ENCODE data around the gene TTC7B. TPM values are rescaled to one million over a fixed set of nuclear protein-coding genes. Genes with fewer than 3 reads are reported as not detected.

Gene TTC7B
- total and polyA plus RNA-seq, 10 of the 15 experiments (the other 5 are each of a cell fraction or from before 2014, with no cell fraction given) = under 0.01 to 1.1 (median 0.26) TPM; not detected in 2

DNA sequence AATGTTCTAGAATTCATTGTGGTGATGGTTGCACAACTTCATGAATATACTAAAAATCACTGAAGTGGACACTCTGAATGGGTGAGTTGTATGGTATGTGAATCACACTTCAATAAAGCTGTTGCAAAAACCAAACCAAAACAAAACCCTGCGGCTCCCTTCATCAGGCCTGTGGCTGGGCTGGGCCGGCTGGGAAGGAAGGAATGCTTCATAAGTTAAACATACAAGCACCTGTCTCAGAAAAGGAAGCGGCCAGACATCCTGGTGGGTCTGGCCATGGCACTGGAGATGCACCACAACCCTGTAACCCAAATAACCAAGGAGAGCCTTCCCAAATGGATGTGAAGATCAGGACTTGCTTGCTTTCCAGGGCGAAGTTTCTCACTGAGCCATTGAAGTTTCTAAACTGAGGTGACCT is 34.9 kb downstream of the TTC7B start:
- DNase-seq (ENCODE audit: low read depth, low spot score) (no peak), FAIRE-seq (no peak), ATAC-seq (no peak)
- Histone ChIP-seq H4K20me1 (ENCODE audit: control insufficient read depth, insufficient read depth) (no peaks in the 10 kb centered on the region), H3K9ac (ENCODE audit: control insufficient read depth, insufficient read depth, low read length) (no peak overlapping the region), H3K9me3 (replicated peaks; ENCODE audit: control insufficient read depth, insufficient read depth, low read length) (no peaks in the 10 kb centered on the region), H3K4me3 (no peak overlapping the region), H3K4me2 (ENCODE audit: control insufficient read depth, insufficient read depth) (no peak overlapping the region), H3K79me2 (ENCODE audit: control insufficient read depth, insufficient read depth, low read length) (no peaks in the 10 kb centered on the region), H3K4me1 (ENCODE audit: control insufficient read depth, insufficient read depth, low read length) (no peaks in the 10 kb centered on the region), H3K27ac (ENCODE audit: control insufficient read depth, insufficient read depth) (no peak overlapping the region), H3K27me3 (replicated peaks in 1 of 2; ENCODE audit: control insufficient read depth in 2 of 2, insufficient read depth in 2 of 2, low read length in 1 of 2) (no peaks in the 10 kb centered on the region; a peak in 1 of 4 replicates), H2AFZ (ENCODE audit: control insufficient read depth, low read depth, low read length) (no peak overlapping the region), H3K36me3 (ENCODE audit: control insufficient read depth in 2 of 2, insufficient read depth in 2 of 2, low read length in 1 of 2) (no peaks in the 10 kb centered on the region)
- CTCF ChIA-PET = no interaction called here
- in situ Hi-C loops (cut with MboI) (no loop called here), intact Hi-C loops (cut with micrococcal nuclease; ENCODE audit: unreplicated experiment) (no loop called here)
- RAD21 ChIA-PET (ENCODE audit: unreplicated experiment) = no interaction called here
- TF ChIP-seq EGR1 (IDR thresholded peaks at IDR 0.05; ENCODE audit: borderline replicate concordance in 1 of 2, low read depth in 2 of 2, low read length in 2 of 2) (no peak), CTCF (IDR thresholded peaks at IDR 0.05 in 2 of 3, conservative IDR thresholded peaks at IDR 0.05 in 1 of 3; ENCODE audit: control insufficient read depth in 2 of 3, extremely low read depth in 1 of 3, insufficient read depth in 1 of 3, low read depth in 3 of 3, low read length in 3 of 3) (no peak), CEBPB (IDR thresholded peaks at IDR 0.05; ENCODE audit: borderline replicate concordance in 1 of 2, low read depth in 2 of 2, low read length in 2 of 2) (no peak), ZBTB11 (CRISPR knock-in tag; IDR thresholded peaks at IDR 0.05) (no peak), NBN (IDR thresholded peaks at IDR 0.05) (no peak), NFYB (IDR thresholded peaks at IDR 0.05; ENCODE audit: insufficient read depth, low read depth, low read length) (no peak), RFX5 (IDR thresholded peaks at IDR 0.05; ENCODE audit: low read depth, low read length) (no peak), SIX5 (IDR thresholded peaks at IDR 0.05; ENCODE audit: low read depth, low read length, severe bottlenecking) (no peak), SP1 (IDR thresholded peaks at IDR 0.05; ENCODE audit: low read depth, low read length) (no peak), ASH2L (IDR thresholded peaks at IDR 0.05; ENCODE audit: borderline replicate concordance, low read depth) (no peak), BACH1 (IDR thresholded peaks at IDR 0.05; ENCODE audit: borderline replicate concordance) (no peak), NR2C2 (IDR thresholded peaks at IDR 0.05; ENCODE audit: borderline replicate concordance, control insufficient read depth, insufficient read length, low read depth) (no peak), POLR2AphosphoS2 (IDR thresholded peaks at IDR 0.05; ENCODE audit: low read depth, low read length) (no peak), ESRRA (IDR thresholded peaks at IDR 0.05; ENCODE audit: low read length) (no peak), RCOR1 (conservative IDR thresholded peaks at IDR 0.05; ENCODE audit: low read depth, low read length) (no peak)
- TF ChIP-seq, protein P1, sequence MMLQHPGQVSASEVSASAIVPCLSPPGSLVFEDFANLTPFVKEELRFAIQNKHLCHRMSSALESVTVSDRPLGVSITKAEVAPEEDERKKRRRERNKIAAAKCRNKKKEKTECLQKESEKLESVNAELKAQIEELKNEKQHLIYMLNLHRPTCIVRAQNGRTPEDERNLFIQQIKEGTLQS (IDR thresholded peaks at IDR 0.05; ENCODE audit: borderline replicate concordance, extremely low read depth, low read depth, low read length) = no peak
- TF ChIP-seq, protein P2, sequence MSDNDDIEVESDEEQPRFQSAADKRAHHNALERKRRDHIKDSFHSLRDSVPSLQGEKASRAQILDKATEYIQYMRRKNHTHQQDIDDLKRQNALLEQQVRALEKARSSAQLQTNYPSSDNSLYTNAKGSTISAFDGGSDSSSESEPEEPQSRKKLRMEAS (IDR thresholded peaks at IDR 0.05; ENCODE audit: low read depth, low read length) = no peak
- BruUV-seq (replicated peaks) = no TSS peak
- POLR2A ChIA-PET = no interaction called here
- WGBS (ENCODE audit: insufficient coverage, insufficient replicate concordance, low lambda C conversion rate, missing lambda C conversion rate) = 32% methylated on average over 4 of the region's 4 CpGs
- SMC1A ChIA-PET (ENCODE audit: uncharacterized antibody, unreplicated experiment) = no interaction called here
